K562 (cell line): ENCODE results near the gene SPAG17. TPM values are rescaled to one million over a fixed set of nuclear protein-coding genes. Genes with fewer than 3 reads are reported as not detected.

Experiments used
- CEBPZ ChIP-seq: fragments of 150-350 bp; IDR thresholded peaks from 2 replicates; pipeline ENCODE4 v1.6.1; 2014; ENCODE audit warnings: low read depth, mild to moderate bottlenecking, low read length, borderline replicate concordance
- RAD21 ChIP-seq, 2 experiments: fragments of 250-450 bp in 1 of 2; fragments of 450-650 bp in 1 of 2; sonication (Bioruptor Pico) in 1 of 2; formaldehyde crosslinking in 1 of 2; IDR thresholded peaks in 1 of 2; conservative IDR thresholded peaks in 1 of 2; 2 replicates each; pipeline versions ENCODE4 v1.4.0 to v1.8.0; 2020 to 2022; ENCODE audit warnings: mild to moderate bottlenecking in 2 of 2, moderate library complexity in 1 of 2
- SMC3 ChIP-seq: conservative IDR thresholded peaks from 2 replicates; pipeline ENCODE4 v1.6.1; 2011; ENCODE audit warnings: low read depth, low read length, improper control_type of control experiment; ENCODE audit not compliant: insufficient read depth
- polyA plus RNA-seq, 8 experiments: library from polyadenylated mRNA; depleted of rRNA in 4 of 8; stranded (reverse) in 5 of 8; unstranded in 3 of 8; fragments of >200 nt; fragmentation: Nextera tagmentation in 2 of 8; fragmentation: Illumina TruSeq in 1 of 8; extraction: Ambion mirVana in 2 of 8; extraction: Trizol in 1 of 8; gene quantifications; 2 replicates each; pipeline versions ENCODE4 v1.2.1 to v1.2.3, GENCODE V29; 2011 to 2014; ENCODE audit warnings: inconsistent platforms in 1 of 8, missing spikeins in 1 of 8
- total RNA-seq, 7 experiments: library from RNA; depleted of rRNA in 6 of 7; stranded (reverse); fragments of >200 nt in 6 of 7; fragmentation: Illumina TruSeq in 2 of 7; extraction: Trizol in 2 of 7; gene quantifications; 2 replicates each; pipeline versions ENCODE4 v1.2.1 to v1.2.3, GENCODE V29; 2011 to 2021; ENCODE audit warnings: low replicate concordance in 1 of 7
- TF ChIP-seq, protein P1 (sequence below): fragments of 250-450 bp; sonication (Bioruptor Pico); IDR thresholded peaks from 2 replicates; pipeline ENCODE4 v1.5.0; 2021
- TF ChIP-seq, protein P2 (sequence below), 3 experiments: IDR thresholded peaks in 2 of 3; conservative IDR thresholded peaks in 1 of 3; 2 replicates each; pipeline ENCODE4 v1.5.1; 2011 to 2012; ENCODE audit warnings: low read length in 3 of 3, mild to moderate bottlenecking in 3 of 3, control low read depth in 2 of 3, improper control_type of control experiment in 1 of 3, inconsistent platforms in 1 of 3, low read depth in 1 of 3, mixed read lengths in 1 of 3, moderate library complexity in 1 of 3; ENCODE audit not compliant: insufficient read depth in 2 of 3
- TF ChIP-seq, protein P3 (sequence below): fragments of 450-650 bp; formaldehyde crosslinking; IDR thresholded peaks from 2 replicates; pipeline ENCODE4 v1.4.0; 2020; ENCODE audit warnings: mild to moderate bottlenecking, moderate library complexity

SPAG17 gene
- total and polyA plus RNA-seq, 9 of the 15 experiments (the other 6 are each of a cell fraction or from before 2014, with no cell fraction given): 0.07 to 2.1 (median 1.5) TPM

DNA sequence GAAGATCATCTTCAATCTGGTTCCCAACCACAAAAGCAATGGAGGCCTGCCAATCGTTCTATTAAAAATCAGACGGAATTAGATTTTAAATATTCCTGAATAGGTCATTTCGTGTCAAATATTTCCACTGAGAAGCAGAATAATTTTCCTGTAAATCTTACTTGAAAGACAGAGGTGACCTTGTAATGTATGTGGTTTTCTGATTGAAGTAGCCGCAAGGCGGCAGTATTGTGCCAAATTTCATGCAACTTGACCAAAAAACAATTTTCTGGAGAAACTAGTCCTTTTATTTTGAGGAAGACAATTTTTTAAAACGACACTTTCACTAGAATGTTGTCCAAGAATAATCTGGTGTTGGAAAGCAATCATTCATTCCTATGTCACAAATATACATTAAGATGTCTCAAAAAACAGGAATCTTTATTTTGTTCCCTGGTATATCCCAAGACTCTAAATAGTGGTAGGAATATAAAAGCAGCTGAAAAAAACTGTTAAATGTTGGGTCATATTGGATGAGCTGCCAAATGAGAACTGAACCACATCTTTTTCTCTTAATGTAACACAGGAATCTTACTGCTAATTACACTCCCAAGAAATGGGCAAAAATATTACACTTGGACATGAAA, 33.6 kb downstream of the SPAG17 start (continued):
- TF ChIP-seq CEBPZ (no peak), SMC3 (peak; percentile 69), RAD21 (CRISPR knock-in tag; conservative IDR thresholded peaks at IDR 0.05 in 1 of 2, IDR thresholded peaks at IDR 0.05 in 1 of 2) (peak; percentile 89 to 96)
- TF ChIP-seq, protein P1, sequence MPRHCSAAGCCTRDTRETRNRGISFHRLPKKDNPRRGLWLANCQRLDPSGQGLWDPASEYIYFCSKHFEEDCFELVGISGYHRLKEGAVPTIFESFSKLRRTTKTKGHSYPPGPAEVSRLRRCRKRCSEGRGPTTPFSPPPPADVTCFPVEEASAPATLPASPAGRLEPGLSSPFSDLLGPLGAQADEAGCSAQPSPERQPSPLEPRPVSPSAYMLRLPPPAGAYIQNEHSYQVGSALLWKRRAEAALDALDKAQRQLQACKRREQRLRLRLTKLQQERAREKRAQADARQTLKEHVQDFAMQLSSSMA (CRISPR knock-in tag): no peak
- TF ChIP-seq, protein P2, sequence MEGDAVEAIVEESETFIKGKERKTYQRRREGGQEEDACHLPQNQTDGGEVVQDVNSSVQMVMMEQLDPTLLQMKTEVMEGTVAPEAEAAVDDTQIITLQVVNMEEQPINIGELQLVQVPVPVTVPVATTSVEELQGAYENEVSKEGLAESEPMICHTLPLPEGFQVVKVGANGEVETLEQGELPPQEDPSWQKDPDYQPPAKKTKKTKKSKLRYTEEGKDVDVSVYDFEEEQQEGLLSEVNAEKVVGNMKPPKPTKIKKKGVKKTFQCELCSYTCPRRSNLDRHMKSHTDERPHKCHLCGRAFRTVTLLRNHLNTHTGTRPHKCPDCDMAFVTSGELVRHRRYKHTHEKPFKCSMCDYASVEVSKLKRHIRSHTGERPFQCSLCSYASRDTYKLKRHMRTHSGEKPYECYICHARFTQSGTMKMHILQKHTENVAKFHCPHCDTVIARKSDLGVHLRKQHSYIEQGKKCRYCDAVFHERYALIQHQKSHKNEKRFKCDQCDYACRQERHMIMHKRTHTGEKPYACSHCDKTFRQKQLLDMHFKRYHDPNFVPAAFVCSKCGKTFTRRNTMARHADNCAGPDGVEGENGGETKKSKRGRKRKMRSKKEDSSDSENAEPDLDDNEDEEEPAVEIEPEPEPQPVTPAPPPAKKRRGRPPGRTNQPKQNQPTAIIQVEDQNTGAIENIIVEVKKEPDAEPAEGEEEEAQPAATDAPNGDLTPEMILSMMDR (IDR thresholded peaks at IDR 0.05 in 2 of 3, conservative IDR thresholded peaks at IDR 0.05 in 1 of 3; ENCODE audit: insufficient read depth in 2 of 3, low read depth in 1 of 3, low read length in 3 of 3): peak; percentile 68 to 87 (median 81); a peak in 5 of 6 replicates
- TF ChIP-seq, protein P3, sequence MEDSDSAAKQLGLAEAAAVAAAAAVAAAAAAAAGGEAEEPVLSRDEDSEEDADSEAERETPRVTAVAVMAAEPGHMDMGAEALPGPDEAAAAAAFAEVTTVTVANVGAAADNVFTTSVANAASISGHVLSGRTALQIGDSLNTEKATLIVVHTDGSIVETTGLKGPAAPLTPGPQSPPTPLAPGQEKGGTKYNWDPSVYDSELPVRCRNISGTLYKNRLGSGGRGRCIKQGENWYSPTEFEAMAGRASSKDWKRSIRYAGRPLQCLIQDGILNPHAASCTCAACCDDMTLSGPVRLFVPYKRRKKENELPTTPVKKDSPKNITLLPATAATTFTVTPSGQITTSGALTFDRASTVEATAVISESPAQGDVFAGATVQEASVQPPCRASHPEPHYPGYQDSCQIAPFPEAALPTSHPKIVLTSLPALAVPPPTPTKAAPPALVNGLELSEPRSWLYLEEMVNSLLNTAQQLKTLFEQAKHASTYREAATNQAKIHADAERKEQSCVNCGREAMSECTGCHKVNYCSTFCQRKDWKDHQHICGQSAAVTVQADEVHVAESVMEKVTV (CRISPR knock-in tag): peak; percentile 72
